GM12872 (cell line): ENCODE data around the gene EVL.

Experiments used
- TF ChIP-seq, protein P1 (sequence below): IDR thresholded peaks from 3 replicates; pipeline ENCODE4 v1.5.1; 2011; ENCODE audit warnings: low read depth, mild to moderate bottlenecking, low read length, moderate library complexity; ENCODE audit not compliant: insufficient read depth

EVL gene

GRCh38 chr14:100122481-100123223 is 57.4 kb downstream of the EVL start:
- TF ChIP-seq, protein P1, sequence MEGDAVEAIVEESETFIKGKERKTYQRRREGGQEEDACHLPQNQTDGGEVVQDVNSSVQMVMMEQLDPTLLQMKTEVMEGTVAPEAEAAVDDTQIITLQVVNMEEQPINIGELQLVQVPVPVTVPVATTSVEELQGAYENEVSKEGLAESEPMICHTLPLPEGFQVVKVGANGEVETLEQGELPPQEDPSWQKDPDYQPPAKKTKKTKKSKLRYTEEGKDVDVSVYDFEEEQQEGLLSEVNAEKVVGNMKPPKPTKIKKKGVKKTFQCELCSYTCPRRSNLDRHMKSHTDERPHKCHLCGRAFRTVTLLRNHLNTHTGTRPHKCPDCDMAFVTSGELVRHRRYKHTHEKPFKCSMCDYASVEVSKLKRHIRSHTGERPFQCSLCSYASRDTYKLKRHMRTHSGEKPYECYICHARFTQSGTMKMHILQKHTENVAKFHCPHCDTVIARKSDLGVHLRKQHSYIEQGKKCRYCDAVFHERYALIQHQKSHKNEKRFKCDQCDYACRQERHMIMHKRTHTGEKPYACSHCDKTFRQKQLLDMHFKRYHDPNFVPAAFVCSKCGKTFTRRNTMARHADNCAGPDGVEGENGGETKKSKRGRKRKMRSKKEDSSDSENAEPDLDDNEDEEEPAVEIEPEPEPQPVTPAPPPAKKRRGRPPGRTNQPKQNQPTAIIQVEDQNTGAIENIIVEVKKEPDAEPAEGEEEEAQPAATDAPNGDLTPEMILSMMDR, result no peak

- TF ChIP-seq, protein P1, result no peak
Measured at GRCh38 chr14:100123618-100124017, 58.4 kb downstream of the EVL start.

DNA sequence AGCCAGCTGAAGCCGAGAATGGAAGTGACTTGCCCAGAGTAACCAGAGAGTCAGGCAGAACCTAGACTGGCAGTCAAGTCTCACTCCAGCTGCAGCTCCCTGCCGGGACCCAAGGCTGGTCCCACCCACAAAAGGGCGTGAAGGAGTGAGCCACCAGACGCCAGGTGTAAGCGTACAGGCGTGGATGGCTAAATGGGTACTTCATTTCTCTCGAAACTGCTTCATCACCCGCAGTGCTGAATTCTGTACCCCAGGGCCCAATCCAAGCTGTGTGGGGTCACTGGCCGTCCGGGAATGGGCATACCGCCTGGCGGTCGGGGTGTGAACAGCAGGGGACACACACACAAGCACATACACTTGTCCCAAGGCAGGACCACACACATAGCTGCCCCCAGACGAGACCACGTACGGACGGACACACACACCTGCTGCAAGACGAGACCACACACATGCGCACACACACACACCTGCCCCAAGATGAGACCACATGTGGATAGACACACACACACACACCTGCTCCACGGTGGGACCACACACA is 59.4 kb downstream of the EVL start:
- TF ChIP-seq, protein P1, result no peak

DNA sequence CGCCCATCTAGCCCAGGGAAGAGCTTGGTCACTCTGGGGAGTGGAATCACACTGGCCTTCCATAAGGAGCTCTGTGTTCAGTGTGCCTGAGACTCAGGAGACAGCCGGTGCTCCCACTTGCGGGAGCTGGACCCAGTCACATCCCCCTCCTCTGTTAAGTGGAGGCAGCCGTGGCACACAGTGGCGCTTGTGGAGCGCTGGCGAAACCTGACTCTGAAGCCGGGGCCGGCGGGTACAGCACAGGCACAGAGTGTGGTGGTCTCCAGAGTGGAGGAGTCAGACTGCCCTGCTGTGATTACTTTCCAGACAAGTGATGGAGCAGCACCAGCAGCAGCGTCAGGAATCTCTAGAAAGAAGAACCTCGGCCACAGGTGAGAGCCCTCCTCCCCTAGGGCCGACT is 61.2 kb downstream of the EVL start:
- TF ChIP-seq, protein P1, result no peak

DNA sequence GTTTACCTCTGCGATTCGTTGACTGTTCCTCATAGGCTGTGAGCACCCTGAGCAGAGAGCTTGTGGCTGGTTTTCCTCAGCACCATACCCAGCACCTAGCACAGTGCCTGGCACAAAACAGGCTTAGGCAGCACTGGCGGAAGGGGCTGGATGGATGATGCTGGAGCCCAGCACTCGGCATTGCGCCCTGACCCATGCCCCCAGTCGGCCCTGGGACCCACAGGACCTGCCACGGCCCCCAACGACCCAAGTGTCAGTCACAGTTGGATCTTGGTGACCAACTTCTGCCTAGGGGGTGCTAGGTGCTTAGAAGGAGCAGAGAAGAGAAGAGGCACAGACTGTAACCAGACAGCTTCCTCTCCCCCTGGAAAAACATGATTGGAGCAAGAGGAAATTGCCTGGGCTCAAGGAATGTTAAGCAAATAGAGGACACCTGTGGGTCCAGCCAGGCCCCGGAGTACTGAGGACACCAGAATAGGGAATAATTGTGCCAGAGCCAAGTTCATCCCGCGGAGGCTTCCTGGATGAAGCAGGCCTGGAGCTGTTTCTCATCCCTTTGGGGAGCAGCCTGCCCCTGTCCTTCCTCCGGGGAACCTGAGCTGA is 62.7 kb downstream of the EVL start:
- TF ChIP-seq, protein P1, result no peak

GRCh38 chr14:100128688-100129087 is 63.5 kb downstream of the EVL start:
- TF ChIP-seq, protein P1, result no peak

- TF ChIP-seq, protein P1, result no peak
Measured at GRCh38 chr14:100129161-100129589, 64.0 kb downstream of the EVL start.
